Measurements from ENCODE around the gene LRRC46. TPM values are rescaled to one million over a fixed set of nuclear protein-coding genes. Genes with fewer than 3 reads are reported as not detected.
A peak's percentile ranks its signal among the peaks of the same experiment; 100 is the strongest.

LRRC46 gene
- total RNA-seq, 1 donor from 2014 or later: 1.0 TPM

GRCh38 chr17:47844814-47845715, 13.6 kb downstream of the LRRC46 start:
- Mint-ChIP-seq H3K9me3 (ENCODE audit: unreplicated experiment) (no peaks in the 10 kb centered on the region), H3K27ac (ENCODE audit: unreplicated experiment) (no peak overlapping the region), H3K36me3 (ENCODE audit: low read depth, unreplicated experiment) (peaks cover 4% of the 10 kb centered on the region), H3K27me3 (ENCODE audit: unreplicated experiment) (peaks cover 6% of the 10 kb centered on the region), H3K4me3 (ENCODE audit: unreplicated experiment) (no peak overlapping the region), H3K4me1 (ENCODE audit: unreplicated experiment) (peaks cover 41% of the 10 kb centered on the region)
- DNase-seq (ENCODE audit: low spot score): no peak
- TF ChIP-seq CTCF (IDR thresholded peaks at IDR 0.05; ENCODE audit: unreplicated experiment): peak; percentile 63

- no peak for TF ChIP-seq CTCF (IDR thresholded peaks at IDR 0.05; ENCODE audit: unreplicated experiment)
- no peak overlapping the region for H3K4me3 Mint-ChIP-seq (ENCODE audit: unreplicated experiment)
- H3K9me3 Mint-ChIP-seq (ENCODE audit: unreplicated experiment): no peaks in the 10 kb centered on the region
- no peak for DNase-seq (ENCODE audit: low spot score)
- peaks cover 4% of the 10 kb centered on the region for H3K36me3 Mint-ChIP-seq (ENCODE audit: low read depth, unreplicated experiment)
- H3K4me1 Mint-ChIP-seq (ENCODE audit: unreplicated experiment): peaks cover 42% of the 10 kb centered on the region
- H3K27ac Mint-ChIP-seq (ENCODE audit: unreplicated experiment): no peak overlapping the region
- H3K27me3 Mint-ChIP-seq (ENCODE audit: unreplicated experiment): peaks cover 6% of the 10 kb centered on the region
Measured at GRCh38 chr17:47845716-47846075, 14.2 kb downstream of the LRRC46 start.

GRCh38 chr17:47846716-47847340, 15.4 kb downstream of the LRRC46 start:
- H3K4me1 Mint-ChIP-seq (ENCODE audit: unreplicated experiment): peaks cover 42% of the 10 kb centered on the region
- no peak overlapping the region for H3K4me3 Mint-ChIP-seq (ENCODE audit: unreplicated experiment)
- no peak for DNase-seq (ENCODE audit: low spot score)
- TF ChIP-seq CTCF (IDR thresholded peaks at IDR 0.05; ENCODE audit: unreplicated experiment): no peak
- no peaks in the 10 kb centered on the region for H3K9me3 Mint-ChIP-seq (ENCODE audit: unreplicated experiment)
- peaks cover 6% of the 10 kb centered on the region for H3K27me3 Mint-ChIP-seq (ENCODE audit: unreplicated experiment)
- no peak overlapping the region for H3K27ac Mint-ChIP-seq (ENCODE audit: unreplicated experiment)
- H3K36me3 Mint-ChIP-seq (ENCODE audit: low read depth, unreplicated experiment): peaks cover 4% of the 10 kb centered on the region

GRCh38 chr17:47847341-47848197, 16.1 kb downstream of the LRRC46 start:
- Mint-ChIP-seq H3K9me3 (ENCODE audit: unreplicated experiment) (no peaks in the 10 kb centered on the region), H3K4me1 (ENCODE audit: unreplicated experiment) (peaks cover 46% of the 10 kb centered on the region), H3K27me3 (ENCODE audit: unreplicated experiment) (peaks cover 6% of the 10 kb centered on the region), H3K4me3 (ENCODE audit: unreplicated experiment) (no peak overlapping the region), H3K27ac (ENCODE audit: unreplicated experiment) (no peak overlapping the region), H3K36me3 (ENCODE audit: low read depth, unreplicated experiment) (peaks cover 8% of the 10 kb centered on the region)
- DNase-seq (ENCODE audit: low spot score): no peak
- TF ChIP-seq CTCF (IDR thresholded peaks at IDR 0.05; ENCODE audit: unreplicated experiment): peak; percentile 48

Measured in endothelial cell (in vitro differentiated cells).